ENCODE measurements around the gene HAO1.

DNA sequence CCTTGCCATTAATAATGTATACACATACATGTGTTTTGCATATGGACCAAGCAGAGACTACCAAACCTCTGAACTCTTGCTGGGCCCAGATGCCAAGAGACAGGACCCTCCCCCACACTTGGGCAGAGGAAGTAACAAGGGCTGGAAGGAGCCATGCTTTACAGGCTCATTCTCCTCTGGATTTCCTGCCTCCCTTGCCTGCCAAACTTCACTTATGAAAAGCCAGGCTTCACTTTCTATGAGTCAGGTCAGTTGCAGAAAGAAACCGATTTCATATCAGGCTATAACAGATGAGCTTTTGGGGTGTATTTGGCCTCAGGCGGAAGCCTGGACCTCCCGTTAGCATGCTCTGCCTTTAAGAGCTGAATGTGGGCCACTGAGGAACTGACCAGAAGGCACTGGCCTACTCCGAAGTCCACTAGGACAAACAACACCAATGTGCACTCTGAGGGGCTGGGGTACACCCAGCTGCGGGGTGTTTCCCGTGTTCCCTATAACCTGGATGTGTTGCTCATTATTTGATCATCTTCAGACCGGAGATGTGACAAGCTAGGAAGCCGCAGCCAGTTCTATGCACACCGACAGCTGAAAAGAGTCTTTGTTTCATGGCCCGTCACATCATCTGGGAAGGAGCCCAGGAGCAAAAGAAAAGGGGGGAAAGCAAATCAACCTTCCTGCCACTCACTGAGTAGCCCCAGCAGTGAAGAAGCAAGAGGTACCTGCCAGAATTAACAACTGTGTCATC, 28.5 kb downstream of the HAO1 start:
- TF ChIP-seq CTCF (conservative IDR thresholded peaks at IDR 0.05) (no peak), EZH2 (IDR thresholded peaks at IDR 0.05; ENCODE audit: low read depth) (no peak)

All from PC-9 (cell line).